KMS-11 (cell line): ENCODE results near the gene ACSL1.

Experiments
- H2AFZ ChIP-seq: fragments of 200-600 bp; sonication (generic); 2 replicates; pipeline ENCODE4 v1.6.1; 2016; ENCODE audit warnings: antibody characterized with exemption, mixed run types, low read depth
- H3K27ac ChIP-seq: fragments of 200-600 bp; sonication (generic); 2 replicates; pipeline ENCODE4 v1.6.1; 2016; ENCODE audit warnings: mild to moderate bottlenecking, mixed run types
- H3K27me3 ChIP-seq: fragments of 200-600 bp; sonication (generic); 2 replicates; pipeline ENCODE4 v1.6.1; 2017; ENCODE audit warnings: mild to moderate bottlenecking, low read depth, mixed run types, moderate library complexity; ENCODE audit not compliant: insufficient read depth
- H3K36me3 ChIP-seq: fragments of 200-600 bp; sonication (generic); 2 replicates; pipeline ENCODE4 v1.6.1; 2017; ENCODE audit warnings: mild to moderate bottlenecking, mixed run types; ENCODE audit not compliant: insufficient read depth
- H3K4me1 ChIP-seq: fragments of 200-600 bp; sonication (generic); 2 replicates; pipeline ENCODE4 v1.6.1; 2016; ENCODE audit warnings: mild to moderate bottlenecking, low read depth, mixed run types; ENCODE audit not compliant: poor library complexity, severe bottlenecking
- H3K4me2 ChIP-seq: fragments of 200-600 bp; sonication (generic); 2 replicates; pipeline ENCODE4 v1.7.0; 2016; ENCODE audit warnings: mild to moderate bottlenecking, mixed run types
- H3K4me3 ChIP-seq: fragments of 200-600 bp; sonication (generic); IDR thresholded peaks from 2 replicates; pipeline ENCODE4 v1.6.1; 2017; ENCODE audit warnings: low read depth, low read length, mixed read lengths; ENCODE audit not compliant: insufficient read depth
- H3K79me2 ChIP-seq: fragments of 200-600 bp; sonication (generic); 2 replicates; pipeline ENCODE4 v1.6.1; 2016; ENCODE audit warnings: low read depth, mixed run types; ENCODE audit not compliant: insufficient read depth
- H3K9ac ChIP-seq: fragments of 200-600 bp; sonication (generic); 2 replicates; pipeline ENCODE4 v1.6.1; 2016; ENCODE audit warnings: mild to moderate bottlenecking, mixed run types
- H4K20me1 ChIP-seq: fragments of 200-600 bp; sonication (generic); 2 replicates; pipeline ENCODE4 v1.6.1; 2016; ENCODE audit warnings: mild to moderate bottlenecking, mixed run types; ENCODE audit not compliant: insufficient read depth
- TF ChIP-seq, protein P1 (sequence below): fragments of 200-600 bp; sonication (generic); conservative IDR thresholded peaks from 2 replicates; pipeline ENCODE4 v1.6.1; 2017; ENCODE audit warnings: low read depth, mild to moderate bottlenecking, antibody characterized with exemption, low read length, moderate library complexity, mixed read lengths

ACSL1 gene

DNA sequence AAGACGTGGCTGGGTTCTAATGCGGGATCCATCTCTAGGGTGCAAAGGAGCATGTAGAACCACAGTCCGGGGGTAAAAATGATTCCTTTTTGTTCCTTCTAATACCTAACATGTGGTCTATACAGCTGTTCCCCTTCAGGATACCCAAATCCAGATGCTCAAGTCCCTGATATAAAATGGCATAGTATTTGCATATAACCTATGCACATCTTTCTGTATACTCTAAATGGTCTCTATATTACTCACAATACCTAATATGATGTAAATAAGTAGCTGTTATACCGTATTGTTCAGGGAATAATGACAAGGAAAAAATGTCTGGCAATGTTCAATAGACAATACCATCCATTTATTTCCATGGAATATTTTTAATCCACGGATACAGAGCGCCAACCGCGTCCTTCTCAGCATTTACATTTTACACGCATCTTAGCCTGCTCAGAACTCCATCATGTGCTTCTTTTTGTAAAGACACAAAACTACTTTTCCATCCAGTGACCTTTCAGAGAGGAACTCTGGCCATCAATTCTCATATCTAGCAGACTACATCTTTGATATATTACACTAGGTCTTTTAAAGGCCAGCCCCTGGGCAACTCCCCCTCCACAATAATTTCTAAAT is 31.9 kb downstream of the ACSL1 start:
- no peaks in the 10 kb centered on the region for H4K20me1 ChIP-seq
- no peak overlapping the region for H3K4me2 ChIP-seq
- H3K79me2 ChIP-seq: no peaks in the 10 kb centered on the region
- TF ChIP-seq, protein P1, sequence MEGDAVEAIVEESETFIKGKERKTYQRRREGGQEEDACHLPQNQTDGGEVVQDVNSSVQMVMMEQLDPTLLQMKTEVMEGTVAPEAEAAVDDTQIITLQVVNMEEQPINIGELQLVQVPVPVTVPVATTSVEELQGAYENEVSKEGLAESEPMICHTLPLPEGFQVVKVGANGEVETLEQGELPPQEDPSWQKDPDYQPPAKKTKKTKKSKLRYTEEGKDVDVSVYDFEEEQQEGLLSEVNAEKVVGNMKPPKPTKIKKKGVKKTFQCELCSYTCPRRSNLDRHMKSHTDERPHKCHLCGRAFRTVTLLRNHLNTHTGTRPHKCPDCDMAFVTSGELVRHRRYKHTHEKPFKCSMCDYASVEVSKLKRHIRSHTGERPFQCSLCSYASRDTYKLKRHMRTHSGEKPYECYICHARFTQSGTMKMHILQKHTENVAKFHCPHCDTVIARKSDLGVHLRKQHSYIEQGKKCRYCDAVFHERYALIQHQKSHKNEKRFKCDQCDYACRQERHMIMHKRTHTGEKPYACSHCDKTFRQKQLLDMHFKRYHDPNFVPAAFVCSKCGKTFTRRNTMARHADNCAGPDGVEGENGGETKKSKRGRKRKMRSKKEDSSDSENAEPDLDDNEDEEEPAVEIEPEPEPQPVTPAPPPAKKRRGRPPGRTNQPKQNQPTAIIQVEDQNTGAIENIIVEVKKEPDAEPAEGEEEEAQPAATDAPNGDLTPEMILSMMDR: no peak
- no peaks in the 10 kb centered on the region for H3K27me3 ChIP-seq
- no peak overlapping the region for H3K9ac ChIP-seq
- no peaks in the 10 kb centered on the region for H3K4me1 ChIP-seq
- no peak overlapping the region for H2AFZ ChIP-seq
- no peak overlapping the region for H3K4me3 ChIP-seq
- H3K36me3 ChIP-seq: no peaks in the 10 kb centered on the region
- H3K27ac ChIP-seq: no peak overlapping the region

DNA sequence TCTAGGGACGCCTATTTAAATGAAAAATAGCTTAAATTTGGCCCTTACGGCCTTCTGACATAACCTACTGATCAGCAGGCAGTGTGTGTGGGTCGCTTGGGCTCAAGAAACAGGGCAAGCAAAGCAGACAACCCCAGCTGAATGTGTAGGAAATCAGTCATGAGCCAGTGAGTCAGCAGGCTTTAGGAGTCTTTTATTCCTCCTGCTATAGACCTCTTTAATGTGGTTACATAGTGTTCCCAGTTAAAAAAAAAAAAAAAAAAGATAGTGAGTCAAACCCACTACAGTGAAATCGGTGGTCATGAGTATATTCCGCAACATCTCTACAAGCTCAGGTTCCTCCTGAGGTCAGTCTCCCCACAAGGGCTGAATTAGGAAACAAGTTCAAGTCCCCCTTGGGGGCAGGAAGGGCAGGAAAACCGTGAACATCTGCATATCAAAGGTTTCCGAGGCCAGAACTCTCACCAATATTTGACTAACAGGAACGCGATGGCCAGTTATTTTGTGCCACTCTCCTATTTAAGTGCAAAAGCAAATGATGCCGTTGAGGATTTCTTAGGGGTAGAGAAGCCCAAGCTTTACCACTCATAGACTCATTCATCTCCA is 32.7 kb downstream of the ACSL1 start:
- TF ChIP-seq, protein P1: no peak
- Histone ChIP-seq H3K79me2 (no peaks in the 10 kb centered on the region), H3K4me2 (no peak overlapping the region), H3K36me3 (peaks cover 2% of the 10 kb centered on the region; the same call in 1 of the 2 replicates), H4K20me1 (no peaks in the 10 kb centered on the region), H3K4me1 (no peaks in the 10 kb centered on the region), H2AFZ (no peak overlapping the region), H3K27ac (no peak overlapping the region), H3K9ac (no peak overlapping the region), H3K4me3 (no peak overlapping the region), H3K27me3 (no peaks in the 10 kb centered on the region)

DNA sequence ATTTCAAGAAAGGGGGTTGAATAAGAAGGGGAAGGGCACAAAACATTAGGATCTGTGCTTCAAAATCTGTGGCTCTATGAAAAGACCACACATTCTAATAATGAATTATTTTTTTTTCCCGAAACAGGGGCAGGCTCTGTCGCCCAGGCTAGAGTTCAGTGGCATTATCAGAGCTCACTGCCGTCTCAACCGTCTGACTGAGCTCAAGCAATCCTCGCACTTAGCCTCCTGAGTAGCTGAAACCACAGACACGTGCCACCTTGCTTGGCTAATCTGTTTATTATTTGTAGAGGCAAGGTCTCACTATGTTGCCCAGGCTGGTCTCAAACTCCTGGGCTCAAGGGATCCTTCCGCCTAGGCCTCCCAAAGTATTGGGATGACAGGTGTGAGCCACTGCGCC is 33.4 kb downstream of the ACSL1 start:
- Histone ChIP-seq H3K27me3 (no peaks in the 10 kb centered on the region), H3K79me2 (no peaks in the 10 kb centered on the region), H2AFZ (no peak overlapping the region), H3K4me1 (no peaks in the 10 kb centered on the region), H3K4me2 (no peak overlapping the region), H4K20me1 (no peaks in the 10 kb centered on the region), H3K36me3 (peaks cover 2% of the 10 kb centered on the region; the same call in 1 of the 2 replicates), H3K9ac (no peak overlapping the region), H3K4me3 (no peak overlapping the region), H3K27ac (no peak overlapping the region)
- TF ChIP-seq, protein P1: no peak

DNA sequence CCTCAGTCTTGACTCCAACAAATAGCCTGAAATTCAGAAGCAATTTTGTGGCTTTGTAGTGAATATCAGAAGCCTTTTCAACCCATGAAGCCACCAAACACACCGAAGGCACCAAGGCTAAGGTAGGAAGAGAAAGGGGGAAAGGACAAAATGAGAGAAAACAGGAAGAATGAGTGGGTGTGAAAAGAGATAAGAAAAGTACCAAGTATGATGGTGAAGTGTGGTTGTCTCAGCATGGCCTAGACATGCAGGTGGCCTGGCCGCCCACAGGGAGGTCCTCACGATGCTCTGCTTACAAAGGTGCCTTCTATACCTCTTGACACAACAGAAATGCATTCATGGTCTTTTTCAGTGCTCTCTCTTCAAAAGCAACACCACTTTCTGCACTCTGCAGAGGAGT is 34.9 kb downstream of the ACSL1 start:
- H3K9ac ChIP-seq: no peak overlapping the region
- H3K79me2 ChIP-seq: no peaks in the 10 kb centered on the region
- H4K20me1 ChIP-seq: no peaks in the 10 kb centered on the region
- H3K4me2 ChIP-seq: no peak overlapping the region
- H3K27me3 ChIP-seq: no peaks in the 10 kb centered on the region
- no peak overlapping the region for H3K27ac ChIP-seq
- H2AFZ ChIP-seq: no peak overlapping the region
- peaks cover 2% of the 10 kb centered on the region; the same call in 1 of the 2 replicates for H3K36me3 ChIP-seq
- no peak overlapping the region for H3K4me3 ChIP-seq
- H3K4me1 ChIP-seq: no peaks in the 10 kb centered on the region
- TF ChIP-seq, protein P1: no peak
